ENCODE data around the gene LEFTY1. TPM values are rescaled to one million over a fixed set of nuclear protein-coding genes. Genes with fewer than 3 reads are reported as not detected.
A peak's percentile ranks its signal among the peaks of the same experiment; 100 is the strongest.

Gene LEFTY1
- total and polyA plus RNA-seq, 2 experiments from 2014 or later = 0.83 TPM; not detected in 1

DNA sequence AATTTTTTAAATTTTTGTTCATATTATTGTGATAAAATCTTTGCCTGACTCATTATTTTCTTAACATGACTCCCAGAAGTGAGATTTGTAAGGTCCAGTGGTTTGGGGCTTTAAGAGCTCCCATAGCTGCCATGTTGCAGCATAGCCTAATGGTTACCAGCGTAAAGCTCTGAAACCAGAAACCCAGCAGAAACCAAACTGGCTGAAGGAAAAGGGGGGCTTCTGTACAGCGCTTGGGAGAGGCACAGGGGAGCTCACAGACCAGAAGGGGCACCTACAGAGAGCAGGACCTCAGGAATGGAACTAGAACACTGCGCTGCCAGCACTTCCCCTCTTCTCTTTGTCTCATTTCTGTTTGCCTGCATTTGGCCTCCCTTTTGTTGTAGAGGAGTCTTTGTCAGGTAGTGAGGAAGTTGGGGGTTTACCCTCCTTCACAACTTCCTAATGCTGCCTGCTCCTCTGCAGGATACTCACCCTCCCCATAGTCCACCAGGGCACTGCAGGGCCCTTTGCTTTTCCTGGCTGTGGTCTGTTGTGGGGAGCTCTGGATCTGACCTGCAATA lies 37.7 kb upstream of the LEFTY1 start:
- H3K27me3 ChIP-seq = no peaks in the 10 kb centered on the region
- no peaks in the 10 kb centered on the region for H3K9me3 ChIP-seq (ENCODE audit: low read depth)
- no peaks in the 10 kb centered on the region for H3K4me1 ChIP-seq (ENCODE audit: low read depth)
- peaks cover 4% of the 10 kb centered on the region for H3K36me3 ChIP-seq
- DNase-seq (ENCODE audit: low read depth in 1 of 2, low spot score in 1 of 2) = no peak
- H3K4me3 ChIP-seq = no peak overlapping the region
- TF ChIP-seq, protein P1, sequence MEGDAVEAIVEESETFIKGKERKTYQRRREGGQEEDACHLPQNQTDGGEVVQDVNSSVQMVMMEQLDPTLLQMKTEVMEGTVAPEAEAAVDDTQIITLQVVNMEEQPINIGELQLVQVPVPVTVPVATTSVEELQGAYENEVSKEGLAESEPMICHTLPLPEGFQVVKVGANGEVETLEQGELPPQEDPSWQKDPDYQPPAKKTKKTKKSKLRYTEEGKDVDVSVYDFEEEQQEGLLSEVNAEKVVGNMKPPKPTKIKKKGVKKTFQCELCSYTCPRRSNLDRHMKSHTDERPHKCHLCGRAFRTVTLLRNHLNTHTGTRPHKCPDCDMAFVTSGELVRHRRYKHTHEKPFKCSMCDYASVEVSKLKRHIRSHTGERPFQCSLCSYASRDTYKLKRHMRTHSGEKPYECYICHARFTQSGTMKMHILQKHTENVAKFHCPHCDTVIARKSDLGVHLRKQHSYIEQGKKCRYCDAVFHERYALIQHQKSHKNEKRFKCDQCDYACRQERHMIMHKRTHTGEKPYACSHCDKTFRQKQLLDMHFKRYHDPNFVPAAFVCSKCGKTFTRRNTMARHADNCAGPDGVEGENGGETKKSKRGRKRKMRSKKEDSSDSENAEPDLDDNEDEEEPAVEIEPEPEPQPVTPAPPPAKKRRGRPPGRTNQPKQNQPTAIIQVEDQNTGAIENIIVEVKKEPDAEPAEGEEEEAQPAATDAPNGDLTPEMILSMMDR (IDR thresholded peaks at IDR 0.05; ENCODE audit: low read depth, low read length) = no peak
- H3K27ac ChIP-seq = no peak overlapping the region

DNA sequence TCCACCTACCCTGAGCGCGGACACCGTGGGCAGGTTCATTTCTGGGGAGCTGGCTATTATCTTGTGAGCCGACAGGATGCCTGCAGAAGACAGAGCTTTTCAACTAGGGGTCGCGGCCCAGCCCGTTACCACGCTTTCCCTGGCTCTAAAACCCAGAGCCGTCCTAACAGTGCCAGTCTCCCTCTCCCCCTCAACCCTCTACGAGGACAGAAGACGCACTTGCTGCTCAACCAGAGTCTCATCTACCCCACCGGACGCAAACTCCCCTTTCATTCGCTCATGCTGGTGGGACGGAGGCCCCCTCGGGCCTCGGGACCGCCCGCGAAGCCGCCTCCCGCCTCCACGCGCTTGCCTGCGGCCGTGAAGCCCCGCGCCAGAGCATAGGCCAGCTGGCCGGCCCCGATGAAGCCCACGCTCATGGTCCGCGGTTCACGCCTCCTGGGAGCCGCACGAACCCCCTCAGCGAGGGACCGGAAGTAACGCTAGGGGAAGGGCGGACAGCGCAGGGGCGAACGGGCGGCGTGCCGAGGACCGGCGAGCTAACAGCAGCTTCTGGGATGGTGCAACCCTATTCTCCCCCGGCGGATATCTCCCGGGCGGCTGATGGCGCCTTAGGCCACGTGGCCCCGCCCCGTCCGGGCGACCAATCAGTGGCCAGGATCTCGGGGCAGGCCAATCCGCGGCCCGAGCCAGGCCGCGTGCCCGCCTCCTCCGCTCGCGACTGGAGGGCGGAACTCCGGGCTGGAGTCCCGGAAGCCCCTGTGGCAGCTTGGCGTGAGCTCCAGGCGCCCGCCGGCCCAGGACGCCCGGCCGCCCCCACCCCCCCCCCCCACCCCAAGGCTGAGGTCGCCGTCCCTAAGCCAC lies 35.0 kb upstream of the LEFTY1 start, which contains the start of gene PYCR2:
PYCR2 (minus strand) TSS at position 559 of the 864 bp plus-strand sequence; CDS start at position 419, 140 bp downstream.
- Histone ChIP-seq H3K27ac (peak within 1 kb of the TSS; percentile 90), H3K36me3 (peaks cover 19% of the 10 kb centered on the region), H3K4me1 (ENCODE audit: low read depth) (no peaks in the 10 kb centered on the region), H3K4me3 (peak within 1 kb of the TSS; percentile 79), H3K27me3 (no peaks in the 10 kb centered on the region), H3K9me3 (ENCODE audit: low read depth) (no peaks in the 10 kb centered on the region)
- TF ChIP-seq, protein P1 (IDR thresholded peaks at IDR 0.05; ENCODE audit: low read depth, low read length) = no peak
- peak; percentile 96 to 99 for DNase-seq (ENCODE audit: low read depth in 1 of 2, low spot score in 1 of 2)

DNA sequence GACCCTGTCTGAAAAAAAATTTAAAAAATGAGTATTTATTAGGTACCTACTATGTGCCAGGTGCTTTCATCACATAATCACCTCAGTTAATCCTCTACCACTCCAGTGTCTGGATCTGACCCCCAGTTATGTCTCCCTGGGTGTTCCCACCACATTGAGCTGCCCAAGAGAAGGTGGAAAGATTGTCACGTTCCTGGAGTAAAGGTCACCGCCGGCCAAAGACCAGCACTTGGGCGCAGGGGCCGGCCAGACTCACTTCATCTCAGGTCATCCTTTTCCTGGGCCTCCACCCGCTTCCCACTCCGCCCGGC lies 34.4 kb upstream of the LEFTY1 start:
- Histone ChIP-seq H3K4me1 (ENCODE audit: low read depth) (no peaks in the 10 kb centered on the region), H3K9me3 (ENCODE audit: low read depth) (no peaks in the 10 kb centered on the region), H3K36me3 (peaks cover 19% of the 10 kb centered on the region), H3K27ac (peak overlapping the region; percentile 90), H3K27me3 (no peaks in the 10 kb centered on the region), H3K4me3 (peak overlapping the region; percentile 79)
- TF ChIP-seq, protein P1 (IDR thresholded peaks at IDR 0.05; ENCODE audit: low read depth, low read length) = no peak
- DNase-seq (ENCODE audit: low read depth in 1 of 2, low spot score in 1 of 2) = peak in 1 of 2 donors; percentile 14

DNA sequence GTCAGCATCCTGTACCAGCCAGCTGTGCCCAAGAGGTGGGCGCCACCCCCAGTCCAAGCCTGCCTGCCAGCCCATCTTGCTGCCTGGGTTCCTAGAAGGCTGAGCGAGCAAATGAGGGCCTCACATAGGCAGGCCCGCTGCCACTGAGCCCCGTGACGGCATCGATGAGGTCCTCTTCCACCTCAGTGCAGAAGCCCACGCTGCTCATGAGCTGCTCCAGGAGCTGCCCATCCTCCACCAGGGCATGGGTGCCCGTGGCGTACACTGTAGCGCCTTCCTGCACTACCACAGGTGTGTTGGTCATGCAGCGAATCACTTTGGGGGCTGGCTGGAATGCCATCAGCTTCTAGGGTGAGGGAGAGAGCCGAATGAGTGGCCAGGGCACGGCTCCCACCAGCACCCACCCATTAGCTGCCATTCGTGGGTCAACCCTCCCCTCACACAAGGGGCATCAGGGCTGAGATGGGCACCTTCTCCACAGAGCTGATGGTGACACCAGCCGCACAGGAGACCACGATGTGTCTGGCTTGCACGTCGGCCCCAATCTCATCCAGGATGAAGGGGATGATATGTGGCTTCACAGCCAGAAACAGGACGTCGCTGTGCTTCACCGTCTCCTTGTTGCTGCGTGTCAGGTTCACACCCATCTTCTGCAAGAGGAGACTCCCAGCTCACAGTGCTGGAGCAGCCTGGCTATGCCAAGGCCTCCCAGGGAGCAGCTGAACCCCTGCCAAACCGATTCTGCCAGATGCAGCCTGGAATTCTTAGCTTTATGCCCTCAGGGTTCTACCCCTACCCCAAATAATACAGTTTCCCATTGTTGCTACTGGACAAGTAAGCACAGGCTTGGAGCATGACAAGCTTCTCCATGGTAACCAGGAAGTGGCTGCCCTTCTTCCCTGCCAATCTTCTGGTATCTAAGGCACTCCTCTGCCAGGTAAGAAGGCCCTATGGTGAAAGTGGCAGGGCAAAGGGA lies 33.1 kb upstream of the LEFTY1 start:
- no peak for DNase-seq (ENCODE audit: low read depth in 1 of 2, low spot score in 1 of 2)

DNA sequence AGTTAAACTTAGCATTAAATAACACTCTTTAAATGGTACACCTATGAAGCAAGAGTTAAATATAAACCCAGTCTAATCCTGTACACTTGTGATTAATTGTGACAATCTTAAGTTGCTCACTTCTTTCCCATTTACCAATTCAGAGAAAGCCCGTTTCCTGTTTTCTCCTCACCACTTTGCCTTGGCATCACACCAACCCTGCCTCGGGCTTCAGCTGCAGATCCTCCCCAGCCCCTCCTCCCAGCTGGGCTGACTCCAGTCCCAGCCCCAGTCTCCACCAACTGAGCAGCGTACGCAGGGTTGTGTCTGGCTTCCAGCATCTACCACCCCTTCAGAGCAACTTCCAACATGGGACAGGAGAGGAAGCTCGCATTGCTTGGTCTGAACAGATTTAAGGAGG lies 31.0 kb upstream of the LEFTY1 start:
- H3K4me1 ChIP-seq (ENCODE audit: low read depth) = no peaks in the 10 kb centered on the region
- H3K27me3 ChIP-seq = no peaks in the 10 kb centered on the region
- no peaks in the 10 kb centered on the region for H3K9me3 ChIP-seq (ENCODE audit: low read depth)
- peak in 1 of 2 donors; percentile 94 for DNase-seq (ENCODE audit: low read depth in 1 of 2, low spot score in 1 of 2)
- H3K27ac ChIP-seq = no peak overlapping the region
- H3K4me3 ChIP-seq = no peak overlapping the region
- TF ChIP-seq, protein P1 (IDR thresholded peaks at IDR 0.05; ENCODE audit: low read depth, low read length) = no peak
- H3K36me3 ChIP-seq = peaks cover 23% of the 10 kb centered on the region

More for the DNA sequence above, 33.1 kb upstream of the LEFTY1 start:
- no peaks in the 10 kb centered on the region for H3K9me3 ChIP-seq (ENCODE audit: low read depth)
- H3K27me3 ChIP-seq = no peaks in the 10 kb centered on the region
- H3K4me1 ChIP-seq (ENCODE audit: low read depth) = no peaks in the 10 kb centered on the region
- no peak overlapping the region for H3K27ac ChIP-seq
- no peak overlapping the region for H3K4me3 ChIP-seq
- H3K36me3 ChIP-seq = peaks cover 23% of the 10 kb centered on the region
- TF ChIP-seq, protein P1 (IDR thresholded peaks at IDR 0.05; ENCODE audit: low read depth, low read length) = no peak
